Astrocyte of the cerebellum (primary cell): ENCODE results near the gene GIMAP8.

ENCODE experiments used
- DNase-seq: peaks from one replicate; pipeline ENCODE4 v3.0.0-alpha.2; 2011; ENCODE audit warnings: low read depth
- H3K4me3 ChIP-seq: 2 replicates; pipeline ENCODE4 v1.5.1; 2011; ENCODE audit warnings: mild to moderate bottlenecking, low read depth, low read length, moderate library complexity
- in situ Hi-C: cut with HindIII; loops from 2 replicates; pipeline ENCODE4 v1.10.0; 2017; ENCODE audit warnings: low sequenced_read_pairs
- TF ChIP-seq, protein P1 (sequence below): IDR thresholded peaks from 2 replicates; pipeline ENCODE4 v1.5.1; 2012; ENCODE audit warnings: low read length, low read depth, moderate library complexity, mild to moderate bottlenecking; ENCODE audit errors: missing control alignments

The GIMAP8 gene

DNA sequence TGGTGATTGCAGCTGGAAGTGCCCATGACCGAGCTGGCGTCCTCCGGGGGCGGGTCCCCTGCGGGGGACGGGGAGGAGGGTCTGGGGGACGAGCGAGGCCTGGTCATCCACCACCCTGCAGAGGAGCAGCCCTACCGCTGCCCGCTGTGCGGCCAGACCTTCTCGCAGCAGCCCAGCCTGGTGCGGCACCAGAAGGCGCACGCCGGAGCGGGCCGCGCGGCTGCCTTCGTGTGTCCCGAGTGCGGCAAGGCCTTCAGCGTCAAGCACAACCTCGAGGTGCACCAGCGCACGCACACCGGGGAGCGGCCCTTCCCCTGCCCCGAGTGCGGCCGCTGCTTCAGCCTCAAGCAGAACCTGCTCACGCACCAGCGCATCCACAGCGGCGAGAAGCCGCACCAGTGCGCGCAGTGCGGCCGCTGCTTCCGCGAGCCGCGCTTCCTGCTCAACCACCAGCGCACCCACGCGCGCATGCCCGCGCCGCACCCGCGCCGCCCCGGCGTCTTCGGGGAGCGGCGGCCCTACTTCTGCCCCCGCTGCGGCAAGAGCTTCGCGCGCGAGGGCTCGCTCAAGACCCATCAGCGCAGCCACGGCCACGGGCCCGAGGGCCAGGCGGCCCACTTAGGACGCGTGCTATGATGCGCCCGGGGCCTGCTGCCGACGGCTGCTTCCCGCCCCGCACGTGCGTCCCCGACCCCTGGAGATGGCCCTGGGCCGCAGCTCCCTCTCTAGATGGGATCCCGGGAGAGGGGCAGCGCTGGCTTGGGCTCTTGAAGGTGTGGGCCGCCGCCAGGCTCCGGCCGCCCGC, 42.6 kb upstream of the GIMAP8 start:
- H3K4me3 ChIP-seq = no peak overlapping the region
- TF ChIP-seq, protein P1, sequence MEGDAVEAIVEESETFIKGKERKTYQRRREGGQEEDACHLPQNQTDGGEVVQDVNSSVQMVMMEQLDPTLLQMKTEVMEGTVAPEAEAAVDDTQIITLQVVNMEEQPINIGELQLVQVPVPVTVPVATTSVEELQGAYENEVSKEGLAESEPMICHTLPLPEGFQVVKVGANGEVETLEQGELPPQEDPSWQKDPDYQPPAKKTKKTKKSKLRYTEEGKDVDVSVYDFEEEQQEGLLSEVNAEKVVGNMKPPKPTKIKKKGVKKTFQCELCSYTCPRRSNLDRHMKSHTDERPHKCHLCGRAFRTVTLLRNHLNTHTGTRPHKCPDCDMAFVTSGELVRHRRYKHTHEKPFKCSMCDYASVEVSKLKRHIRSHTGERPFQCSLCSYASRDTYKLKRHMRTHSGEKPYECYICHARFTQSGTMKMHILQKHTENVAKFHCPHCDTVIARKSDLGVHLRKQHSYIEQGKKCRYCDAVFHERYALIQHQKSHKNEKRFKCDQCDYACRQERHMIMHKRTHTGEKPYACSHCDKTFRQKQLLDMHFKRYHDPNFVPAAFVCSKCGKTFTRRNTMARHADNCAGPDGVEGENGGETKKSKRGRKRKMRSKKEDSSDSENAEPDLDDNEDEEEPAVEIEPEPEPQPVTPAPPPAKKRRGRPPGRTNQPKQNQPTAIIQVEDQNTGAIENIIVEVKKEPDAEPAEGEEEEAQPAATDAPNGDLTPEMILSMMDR = no peak
- no peak for DNase-seq
- in situ Hi-C loops = no loop called here

DNA sequence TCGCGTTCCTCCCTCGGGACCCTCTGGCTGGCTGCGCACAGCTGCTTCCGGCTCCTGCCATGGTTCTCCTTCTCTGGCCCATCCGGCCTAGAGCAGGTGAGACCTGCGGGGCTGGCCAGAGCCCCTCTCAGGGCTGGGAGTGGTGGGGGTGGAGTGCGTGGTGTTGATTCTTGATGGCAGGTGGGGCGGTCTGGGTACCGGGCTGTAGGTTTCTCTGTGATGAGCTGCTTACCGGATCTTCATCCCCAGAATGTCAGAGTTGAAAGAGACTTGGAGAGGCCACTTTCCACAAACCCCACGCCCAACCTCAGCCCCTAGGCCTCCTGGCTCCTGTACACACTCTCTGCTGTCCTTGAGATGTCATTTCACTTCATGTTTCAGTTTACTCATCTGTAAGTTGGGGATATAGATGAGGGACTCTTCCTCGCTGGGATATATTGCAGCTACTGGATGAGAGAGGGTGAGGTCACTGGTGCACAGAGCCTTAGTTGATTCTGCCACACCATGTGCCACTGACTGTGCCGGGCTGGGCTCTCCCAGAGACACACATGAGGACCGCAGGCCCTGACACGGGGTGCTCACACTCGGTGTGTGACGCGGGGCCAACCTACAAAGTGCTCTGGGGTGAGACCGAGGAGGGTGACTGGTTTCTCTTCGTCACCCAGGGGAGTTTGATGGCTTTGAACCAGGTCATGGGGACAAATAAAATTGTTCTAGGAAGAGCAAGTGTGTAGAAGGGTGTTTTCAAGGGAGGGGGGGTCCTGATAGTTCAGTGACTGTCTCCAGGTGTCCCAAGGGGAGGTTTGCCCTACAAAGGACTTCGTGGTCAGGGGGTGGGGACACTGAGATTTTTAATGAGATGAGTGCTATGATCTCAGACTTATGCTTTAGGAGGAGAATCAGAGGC, 41.8 kb upstream of the GIMAP8 start:
- in situ Hi-C loops = no loop called here
- no peak for DNase-seq
- no peak overlapping the region for H3K4me3 ChIP-seq
- TF ChIP-seq, protein P1 = no peak

DNA sequence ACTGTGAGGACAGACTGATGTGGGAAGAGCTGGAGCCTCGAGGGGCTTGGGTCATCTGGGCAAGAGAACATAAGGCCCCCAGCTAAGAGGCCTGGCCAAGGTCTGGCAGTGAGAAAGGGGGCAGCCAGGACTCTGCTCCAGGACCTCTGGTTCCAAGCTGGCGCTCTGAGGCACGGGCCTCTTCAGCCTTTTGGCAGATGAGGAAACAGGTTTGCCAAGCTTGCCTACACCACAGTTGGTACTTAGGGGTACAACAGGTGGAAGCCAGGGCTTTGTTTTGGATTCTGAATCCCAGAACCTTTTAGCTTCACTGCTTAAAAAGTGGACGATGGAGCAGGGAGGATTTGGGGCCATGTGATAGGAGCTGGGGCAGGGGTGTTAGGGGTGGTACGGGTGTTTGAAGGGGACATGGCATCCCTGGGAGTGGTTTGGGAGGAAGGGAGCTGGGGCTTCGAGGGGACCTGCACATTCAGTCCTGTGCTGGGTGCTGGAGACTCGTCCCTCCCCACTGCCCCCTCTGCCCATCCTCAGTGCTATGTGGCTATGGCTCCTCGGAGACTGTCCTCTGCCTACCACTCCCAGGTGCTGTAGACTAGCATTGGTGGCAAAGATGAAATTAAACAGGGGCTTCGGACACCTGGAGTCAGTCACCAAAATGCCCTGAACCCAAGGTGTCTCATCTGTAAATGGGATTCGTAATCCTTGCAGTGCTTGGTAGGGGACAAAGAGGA, 41.0 kb upstream of the GIMAP8 start:
- in situ Hi-C loops = no loop called here
- TF ChIP-seq, protein P1 = no peak
- DNase-seq = no peak
- H3K4me3 ChIP-seq = no peak overlapping the region

DNA sequence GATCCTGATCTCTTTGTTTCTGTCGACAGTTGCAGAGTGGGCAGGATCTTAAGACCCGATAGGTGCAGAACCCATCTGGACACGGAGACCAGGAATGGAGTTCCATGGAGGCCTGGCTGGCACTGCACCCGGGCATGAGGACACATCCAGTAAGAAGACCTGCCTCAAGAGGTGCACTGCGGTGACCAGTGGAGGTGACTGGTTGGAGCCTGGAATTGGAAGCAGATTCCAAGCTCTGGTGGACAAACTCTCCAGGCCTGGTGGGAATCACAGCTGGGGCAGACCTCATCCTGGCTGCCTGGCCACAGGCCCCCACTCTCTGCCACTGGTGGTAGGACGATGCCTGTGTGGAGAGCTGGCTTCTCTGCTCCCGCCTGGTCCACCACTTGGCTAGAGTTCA, 40.3 kb upstream of the GIMAP8 start:
- no peak overlapping the region for H3K4me3 ChIP-seq
- DNase-seq = no peak
- in situ Hi-C loops = no loop called here
- TF ChIP-seq, protein P1 = no peak

DNA sequence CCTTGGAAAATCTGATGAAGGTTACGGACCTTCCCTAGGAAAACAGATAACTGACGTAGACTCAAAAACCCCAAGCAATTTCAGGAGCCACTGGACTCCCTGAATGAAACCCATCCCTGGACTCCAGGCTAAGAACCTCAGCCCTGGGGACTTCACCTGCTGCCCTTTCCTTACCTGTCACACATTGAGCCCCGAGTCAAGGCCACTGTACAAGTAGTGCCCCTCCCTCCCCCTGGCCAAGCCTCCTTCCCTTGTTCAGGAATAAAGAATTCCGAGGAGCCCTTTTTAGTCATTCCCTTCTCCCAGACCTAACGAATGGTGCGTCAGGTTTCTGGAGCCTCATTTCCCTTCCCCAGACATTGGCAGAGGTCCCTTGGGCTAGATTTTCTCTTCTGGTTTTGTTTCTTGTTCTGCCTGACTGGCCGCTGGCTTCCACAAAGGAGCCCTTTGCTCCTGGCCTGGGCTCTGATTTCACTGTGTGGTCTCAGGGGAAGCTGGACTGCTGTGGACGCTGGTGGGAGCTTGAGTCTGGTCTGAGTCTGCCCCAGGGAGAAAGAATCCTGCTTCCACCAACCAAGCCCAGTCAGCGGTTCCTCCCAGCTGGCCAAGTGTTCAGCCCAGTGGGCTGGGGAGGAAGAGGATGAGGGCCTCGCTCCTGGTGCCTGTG, 39.6 kb upstream of the GIMAP8 start:
- in situ Hi-C loops = no loop called here
- no peak overlapping the region for H3K4me3 ChIP-seq
- TF ChIP-seq, protein P1 = no peak
- peak; percentile 37 for DNase-seq

DNA sequence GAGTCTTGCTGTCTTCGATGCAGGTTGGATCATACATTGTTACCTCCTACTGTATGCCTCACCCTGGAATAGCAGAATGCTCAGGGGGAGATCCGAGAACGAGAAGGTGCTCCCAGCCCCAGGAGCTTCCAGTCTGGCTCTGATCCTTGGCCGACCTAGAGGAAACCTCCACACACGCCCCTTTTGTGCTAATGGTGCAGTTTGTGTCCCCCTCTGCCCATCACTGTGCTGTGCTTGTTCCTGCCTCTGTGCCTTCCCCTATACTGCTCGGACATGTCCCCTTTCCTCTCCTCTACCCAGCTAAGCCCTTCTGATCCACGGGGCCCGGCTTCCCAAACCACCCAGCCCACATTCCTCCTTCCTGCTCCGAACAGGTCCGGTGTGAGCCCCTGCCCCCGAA, 38.8 kb upstream of the GIMAP8 start:
- in situ Hi-C loops = no loop called here
- TF ChIP-seq, protein P1 = no peak
- no peak overlapping the region for H3K4me3 ChIP-seq
- DNase-seq = no peak
